Measurements from ENCODE around the gene SLFN12L. TPM values are rescaled to one million over a fixed set of nuclear protein-coding genes. Genes with fewer than 3 reads are reported as not detected.

SLFN12L gene
- total and polyA plus RNA-seq, 4 donors, result 0.59 to 13.2 (median 1.5) TPM

DNA sequence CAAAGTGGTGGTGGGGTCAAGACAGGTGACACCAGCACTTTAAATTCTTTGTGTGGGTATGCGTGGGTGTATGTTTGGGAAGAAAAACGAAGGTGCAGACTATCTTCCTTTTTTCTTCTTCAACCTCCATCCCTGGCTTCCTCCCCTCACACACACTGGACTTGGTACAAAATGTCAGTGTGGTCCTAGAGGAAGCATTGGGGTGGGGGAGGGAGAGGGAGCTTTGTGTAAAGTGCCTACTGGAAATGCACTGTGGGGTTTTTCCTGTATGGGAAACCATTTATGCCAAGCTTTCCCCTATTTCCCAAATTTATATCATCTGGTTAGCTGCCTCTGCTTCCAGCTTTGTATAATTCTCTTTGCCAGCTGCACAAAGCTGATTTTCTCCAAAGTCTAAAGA is 44.4 kb downstream of the SLFN12L start:
- H3K9ac ChIP-seq (ENCODE audit: insufficient read depth in 1 of 2, low read length in 2 of 2), result no peak overlapping the region
- no peak for DNase-seq
- peaks cover 0 to 5% (median 0%) of the 10 kb centered on the region in 5 donors for H3K4me1 ChIP-seq (ENCODE audit: control insufficient read depth in 5 of 5, insufficient read depth in 5 of 5, low read length in 5 of 5)
- peaks cover 0 to 6% (median 0%) of the 10 kb centered on the region in 4 donors for H3K9me3 ChIP-seq (ENCODE audit: control insufficient read depth in 4 of 4, insufficient read depth in 3 of 4, low read length in 3 of 4)
- no peak overlapping the region for H3K4me3 ChIP-seq
- no peak for ATAC-seq (ENCODE audit: insufficient read depth, low FRiP score)
- peaks cover 0 to 5% (median 0%) of the 10 kb centered on the region in 4 donors for H3K36me3 ChIP-seq (ENCODE audit: control insufficient read depth in 4 of 4, insufficient read depth in 4 of 4, low read length in 4 of 4)
- TF ChIP-seq, protein P1, sequence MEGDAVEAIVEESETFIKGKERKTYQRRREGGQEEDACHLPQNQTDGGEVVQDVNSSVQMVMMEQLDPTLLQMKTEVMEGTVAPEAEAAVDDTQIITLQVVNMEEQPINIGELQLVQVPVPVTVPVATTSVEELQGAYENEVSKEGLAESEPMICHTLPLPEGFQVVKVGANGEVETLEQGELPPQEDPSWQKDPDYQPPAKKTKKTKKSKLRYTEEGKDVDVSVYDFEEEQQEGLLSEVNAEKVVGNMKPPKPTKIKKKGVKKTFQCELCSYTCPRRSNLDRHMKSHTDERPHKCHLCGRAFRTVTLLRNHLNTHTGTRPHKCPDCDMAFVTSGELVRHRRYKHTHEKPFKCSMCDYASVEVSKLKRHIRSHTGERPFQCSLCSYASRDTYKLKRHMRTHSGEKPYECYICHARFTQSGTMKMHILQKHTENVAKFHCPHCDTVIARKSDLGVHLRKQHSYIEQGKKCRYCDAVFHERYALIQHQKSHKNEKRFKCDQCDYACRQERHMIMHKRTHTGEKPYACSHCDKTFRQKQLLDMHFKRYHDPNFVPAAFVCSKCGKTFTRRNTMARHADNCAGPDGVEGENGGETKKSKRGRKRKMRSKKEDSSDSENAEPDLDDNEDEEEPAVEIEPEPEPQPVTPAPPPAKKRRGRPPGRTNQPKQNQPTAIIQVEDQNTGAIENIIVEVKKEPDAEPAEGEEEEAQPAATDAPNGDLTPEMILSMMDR (IDR thresholded peaks at IDR 0.05; ENCODE audit: control extremely low read depth, extremely low read depth), result no peak
- no peak overlapping the region for H3K27ac ChIP-seq (ENCODE audit: low read depth in 1 of 2, low read length in 1 of 2)
- 10 to 37% methylated on average over 2 of the region's 2 CpGs for WGBS, 2 donors
- peaks cover 0 to 95% (median 38%) of the 10 kb centered on the region in 3 donors for H3K27me3 ChIP-seq (ENCODE audit: control insufficient read depth in 3 of 3, insufficient read depth in 3 of 3, low read length in 2 of 3)

DNA sequence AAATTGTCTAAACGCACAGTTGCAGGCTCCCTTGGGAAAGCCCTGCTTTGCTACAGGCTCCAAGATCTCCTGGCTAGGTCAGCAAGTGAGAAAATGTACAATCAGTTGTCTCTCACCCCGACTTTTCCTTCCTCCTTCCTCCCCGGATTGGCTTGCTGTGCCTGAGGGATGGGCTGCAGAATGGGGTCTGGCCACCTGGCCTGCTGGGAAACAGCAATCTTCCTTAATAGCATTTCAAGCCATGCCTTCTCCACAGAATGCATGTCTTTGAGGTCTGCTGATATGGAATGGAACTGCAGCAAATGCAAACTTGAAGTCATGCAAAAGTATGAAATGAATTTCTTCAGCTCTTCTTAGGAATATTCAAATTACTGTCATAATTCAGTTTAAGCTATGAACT is 46.1 kb downstream of the SLFN12L start:
- TF ChIP-seq, protein P1 (IDR thresholded peaks at IDR 0.05; ENCODE audit: control extremely low read depth, extremely low read depth), result no peak
- Histone ChIP-seq H3K9me3 (ENCODE audit: control insufficient read depth in 4 of 4, insufficient read depth in 3 of 4, low read length in 3 of 4) (peaks cover 0 to 6% (median 0%) of the 10 kb centered on the region in 4 donors), H3K27me3 (ENCODE audit: control insufficient read depth in 3 of 3, insufficient read depth in 3 of 3, low read length in 2 of 3) (peaks cover 0 to 95% (median 34%) of the 10 kb centered on the region in 3 donors), H3K9ac (ENCODE audit: insufficient read depth in 1 of 2, low read length in 2 of 2) (no peak overlapping the region), H3K27ac (ENCODE audit: low read depth in 1 of 2, low read length in 1 of 2) (no peak overlapping the region), H3K36me3 (ENCODE audit: control insufficient read depth in 4 of 4, insufficient read depth in 4 of 4, low read length in 4 of 4) (peaks cover 0 to 5% (median 0%) of the 10 kb centered on the region in 4 donors), H3K4me3 (no peak overlapping the region), H3K4me1 (ENCODE audit: control insufficient read depth in 5 of 5, insufficient read depth in 5 of 5, low read length in 5 of 5) (peaks cover 0 to 17% (median 0%) of the 10 kb centered on the region in 5 donors)
- 34 to 38% methylated on average over 3 of the region's 3 CpGs for WGBS, 2 donors
- DNase-seq (no peak), ATAC-seq (ENCODE audit: insufficient read depth, low FRiP score) (no peak)

DNA sequence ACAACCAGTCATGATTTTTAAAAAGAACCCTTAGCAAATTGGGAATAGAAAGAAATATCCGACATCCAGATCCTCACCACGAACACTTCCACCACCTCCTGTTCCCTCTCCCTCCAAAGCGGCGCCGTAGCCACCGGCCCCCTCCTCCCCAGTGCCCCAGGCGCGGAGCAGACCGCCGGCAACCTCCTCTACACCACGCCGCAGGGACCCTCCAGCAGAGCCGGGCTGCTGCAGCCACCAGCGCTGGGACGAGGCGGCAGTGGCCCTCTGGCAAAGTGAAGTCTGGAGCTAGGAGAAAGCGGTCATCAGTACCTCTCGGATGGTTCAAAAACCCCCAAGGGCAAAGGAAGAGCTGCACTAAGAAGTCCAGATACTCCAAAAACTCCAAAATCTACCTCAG is 47.5 kb downstream of the SLFN12L start:
- no peak for DNase-seq
- TF ChIP-seq, protein P1 (IDR thresholded peaks at IDR 0.05; ENCODE audit: control extremely low read depth, extremely low read depth), result no peak
- WGBS, 2 donors, result 10 to 43% methylated on average over 18 of the region's 18 CpGs

DNA sequence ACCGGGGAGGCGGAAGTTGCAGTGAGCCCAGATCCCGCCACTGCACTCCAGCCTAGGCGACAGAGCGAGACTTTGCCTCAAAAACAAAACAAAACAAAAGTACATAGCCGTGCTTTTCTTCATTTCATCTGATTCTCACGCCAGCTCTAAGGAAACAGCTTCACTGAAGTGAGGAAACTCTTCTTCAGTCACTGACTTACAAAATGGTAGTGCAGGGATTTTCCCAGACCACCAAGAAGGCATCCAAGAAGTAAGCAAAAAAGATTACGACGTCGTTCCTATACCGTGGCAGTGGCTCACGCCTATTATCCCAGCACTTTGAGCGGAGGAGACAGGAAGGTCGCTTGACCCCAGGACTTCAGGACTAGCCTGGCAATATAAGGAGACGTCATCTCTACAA is 48.5 kb downstream of the SLFN12L start:
- Histone ChIP-seq H3K4me1 (ENCODE audit: control insufficient read depth in 5 of 5, insufficient read depth in 5 of 5, low read length in 5 of 5) (peaks cover 0 to 14% (median 0%) of the 10 kb centered on the region in 5 donors), H3K9ac (ENCODE audit: insufficient read depth in 1 of 2, low read length in 2 of 2) (no peak overlapping the region), H3K27ac (ENCODE audit: low read depth in 1 of 2, low read length in 1 of 2) (no peak overlapping the region), H3K9me3 (ENCODE audit: control insufficient read depth in 4 of 4, insufficient read depth in 3 of 4, low read length in 3 of 4) (peaks cover 0 to 4% (median 0%) of the 10 kb centered on the region in 4 donors), H3K27me3 (ENCODE audit: control insufficient read depth in 3 of 3, insufficient read depth in 3 of 3, low read length in 2 of 3) (peaks cover 0 to 95% (median 22%) of the 10 kb centered on the region in 3 donors), H3K4me3 (no peak overlapping the region), H3K36me3 (ENCODE audit: control insufficient read depth in 4 of 4, insufficient read depth in 4 of 4, low read length in 4 of 4) (peaks cover 0 to 8% (median 0%) of the 10 kb centered on the region in 4 donors)
- ATAC-seq (ENCODE audit: insufficient read depth, low FRiP score) (no peak), DNase-seq (no peak)
- WGBS, 2 donors, result 30 to 50% methylated on average over 15 of the region's 15 CpGs
- TF ChIP-seq, protein P1 (IDR thresholded peaks at IDR 0.05; ENCODE audit: control extremely low read depth, extremely low read depth), result no peak

More for the DNA sequence above, 47.5 kb downstream of the SLFN12L start:
- Histone ChIP-seq H3K36me3 (ENCODE audit: control insufficient read depth in 4 of 4, insufficient read depth in 4 of 4, low read length in 4 of 4) (peaks cover 0 to 8% (median 0%) of the 10 kb centered on the region in 4 donors), H3K4me1 (ENCODE audit: control insufficient read depth in 5 of 5, insufficient read depth in 5 of 5, low read length in 5 of 5) (peaks cover 0 to 14% (median 0%) of the 10 kb centered on the region in 5 donors), H3K9me3 (ENCODE audit: control insufficient read depth in 4 of 4, insufficient read depth in 3 of 4, low read length in 3 of 4) (peaks cover 0 to 4% (median 0%) of the 10 kb centered on the region in 4 donors), H3K27ac (ENCODE audit: low read depth in 1 of 2, low read length in 1 of 2) (no peak overlapping the region), H3K27me3 (ENCODE audit: control insufficient read depth in 3 of 3, insufficient read depth in 3 of 3, low read length in 2 of 3) (peaks cover 0 to 94% (median 25%) of the 10 kb centered on the region in 3 donors), H3K9ac (ENCODE audit: insufficient read depth in 1 of 2, low read length in 2 of 2) (no peak overlapping the region), H3K4me3 (no peak overlapping the region)
- ATAC-seq (ENCODE audit: insufficient read depth, low FRiP score), result no peak
